ENCODE measurements around the gene SLC4A4.

SLC4A4 gene

DNA sequence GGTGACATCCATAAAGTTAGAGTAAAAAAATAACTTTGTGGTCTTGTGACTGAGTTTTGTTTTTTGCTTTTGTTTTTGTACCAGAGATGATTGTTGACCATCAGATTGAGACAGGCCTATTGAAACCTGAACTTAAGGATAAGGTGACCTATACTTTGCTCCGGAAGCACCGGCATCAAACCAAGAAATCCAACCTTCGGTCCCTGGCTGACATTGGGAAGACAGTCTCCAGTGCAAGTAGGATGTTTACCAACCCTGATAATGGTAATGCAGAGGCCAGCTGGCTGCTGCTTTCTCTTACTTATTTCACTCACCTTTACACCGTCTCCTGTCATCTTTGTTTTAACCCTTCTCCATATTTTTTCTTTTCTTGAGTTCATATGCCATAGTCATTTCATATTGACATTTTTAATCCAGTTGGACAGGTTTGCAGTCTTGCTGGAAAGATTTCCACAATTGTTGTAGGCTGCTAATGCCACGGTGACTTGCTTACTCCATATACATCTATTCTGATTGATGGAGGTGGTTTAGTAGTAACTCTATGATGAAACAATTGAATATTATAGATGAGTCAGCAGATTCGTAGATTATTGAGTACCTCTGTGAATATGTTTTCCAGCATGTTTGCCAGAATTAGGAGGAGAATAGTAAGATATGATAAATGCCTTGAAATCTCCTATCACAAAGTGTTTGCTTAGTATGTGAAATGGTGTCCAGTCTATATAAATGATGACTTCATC lies 18.3 kb downstream of the SLC4A4 start:
- DNase-seq (ENCODE audit: low spot score) (no peak), FAIRE-seq (no peak)

DNA sequence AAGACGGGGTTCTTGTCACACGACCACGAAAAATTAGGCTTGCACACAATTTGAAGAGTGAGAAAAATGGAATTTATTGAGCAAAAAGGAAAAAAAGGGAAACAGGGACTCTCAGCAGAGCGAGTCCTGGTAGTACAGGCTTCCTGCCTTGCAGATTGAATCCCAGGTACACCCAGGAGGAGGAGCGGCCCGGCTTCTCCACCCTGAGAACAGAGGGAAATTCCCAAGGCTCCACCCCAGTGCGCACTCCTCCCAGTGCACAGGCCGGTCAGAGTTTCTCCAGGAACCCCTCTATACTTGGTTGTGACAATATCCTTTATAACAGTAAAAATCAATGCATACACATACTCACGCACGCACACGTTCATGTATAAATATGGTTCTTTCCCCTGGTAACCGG lies 22.0 kb downstream of the SLC4A4 start:
- no peak for DNase-seq (ENCODE audit: low spot score)
- FAIRE-seq: no peak

DNA sequence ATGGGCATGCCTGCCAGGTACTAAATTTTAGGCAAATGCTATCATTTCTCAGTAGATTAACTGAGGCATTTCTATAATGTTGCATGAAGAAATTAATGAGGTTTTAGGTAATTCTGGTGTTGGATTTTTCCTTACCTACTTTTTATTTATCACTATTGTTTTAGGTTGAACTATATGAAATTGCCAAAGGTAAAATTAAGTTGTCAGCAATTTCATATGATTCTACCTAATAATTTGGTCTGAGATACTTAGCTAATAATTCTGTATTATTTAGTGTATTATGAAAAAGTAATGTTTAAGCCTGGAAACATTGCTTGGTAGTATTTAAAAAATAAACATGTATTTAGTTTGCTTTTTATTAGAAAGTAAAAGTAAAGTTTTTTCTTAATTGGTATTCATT lies 22.7 kb downstream of the SLC4A4 start:
- no peak for FAIRE-seq
- no peak for DNase-seq (ENCODE audit: low spot score)

DNA sequence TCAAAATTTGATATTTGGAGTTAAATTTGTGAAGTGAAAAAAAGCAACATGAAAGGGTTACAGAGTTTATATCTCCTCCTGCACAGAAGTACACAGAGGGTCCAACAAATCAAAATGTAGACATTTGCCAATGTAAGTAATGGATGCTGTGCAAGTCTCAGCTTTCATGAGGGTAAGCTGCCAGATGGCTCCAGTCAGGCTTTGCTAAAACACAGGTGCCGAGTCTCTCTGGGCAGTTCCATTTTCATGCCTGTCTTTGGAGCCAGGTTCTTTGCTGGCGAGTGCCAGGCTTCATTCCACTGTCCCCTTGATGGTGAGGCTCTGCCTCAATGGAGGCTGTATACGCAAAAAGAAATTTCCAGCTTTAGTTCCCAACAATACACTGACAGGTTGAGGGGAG lies 27.9 kb downstream of the SLC4A4 start:
- FAIRE-seq (no peak), DNase-seq (ENCODE audit: low spot score) (no peak)

DNA sequence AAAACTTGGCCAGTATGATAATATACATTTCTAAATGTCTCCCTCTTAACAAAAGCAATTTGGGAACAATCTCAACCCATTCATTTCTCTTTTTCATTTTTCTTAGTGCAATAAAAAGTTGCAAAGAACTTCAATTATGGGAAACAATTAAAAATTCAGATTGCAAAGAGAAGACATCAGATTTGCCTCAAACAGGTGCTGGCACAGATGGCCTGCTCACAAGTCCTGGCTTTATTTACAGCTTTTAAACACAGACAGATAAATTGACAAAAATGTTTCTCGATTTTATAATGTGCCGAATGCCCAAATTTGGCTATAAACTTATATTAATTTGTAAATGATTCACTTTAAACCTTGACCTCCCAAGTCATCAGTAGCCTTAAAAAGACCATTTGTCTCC lies 28.7 kb downstream of the SLC4A4 start:
- FAIRE-seq (no peak), DNase-seq (ENCODE audit: low spot score) (no peak)

DNA sequence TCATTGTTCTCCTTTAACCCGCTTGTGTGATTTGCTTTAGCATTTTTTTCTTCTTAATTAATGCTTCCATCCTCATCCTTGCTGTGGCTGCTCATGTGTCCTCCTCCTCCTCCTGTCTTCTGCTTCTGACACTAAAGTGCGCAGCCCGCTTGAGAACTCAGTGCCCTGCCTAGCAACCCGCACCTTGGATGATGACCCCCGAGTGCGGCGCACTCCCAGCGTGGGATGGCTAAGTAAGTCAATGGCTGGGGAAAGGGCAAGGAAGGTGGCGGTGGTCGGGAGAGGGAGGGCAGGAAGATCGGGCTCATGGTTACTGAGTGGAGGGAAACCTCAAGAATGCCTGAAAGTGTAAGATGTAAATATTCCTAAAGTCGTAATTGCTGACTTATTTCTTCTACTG lies 30.1 kb downstream of the SLC4A4 start:
- FAIRE-seq (no peak), DNase-seq (ENCODE audit: low spot score) (no peak)

DNA sequence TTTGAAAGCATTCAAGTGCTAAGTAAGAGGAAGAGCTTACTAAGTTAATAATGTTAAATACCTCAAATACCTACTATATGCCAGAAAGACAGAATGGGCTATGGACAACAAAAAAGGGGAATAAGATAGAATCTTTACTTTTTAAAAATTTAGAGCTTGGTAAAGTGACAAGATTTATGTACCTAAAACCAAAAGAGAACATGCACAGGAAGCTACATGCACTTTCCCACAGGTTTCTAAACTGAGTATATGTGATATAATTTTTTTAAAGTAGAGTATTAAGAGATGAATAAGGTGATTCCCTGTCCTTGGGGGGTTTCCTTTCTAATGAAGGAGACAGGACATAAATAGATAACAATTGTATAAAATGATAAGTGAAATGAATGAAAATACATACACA lies 30.7 kb downstream of the SLC4A4 start:
- no peak for FAIRE-seq
- no peak for DNase-seq (ENCODE audit: low spot score)

DNA sequence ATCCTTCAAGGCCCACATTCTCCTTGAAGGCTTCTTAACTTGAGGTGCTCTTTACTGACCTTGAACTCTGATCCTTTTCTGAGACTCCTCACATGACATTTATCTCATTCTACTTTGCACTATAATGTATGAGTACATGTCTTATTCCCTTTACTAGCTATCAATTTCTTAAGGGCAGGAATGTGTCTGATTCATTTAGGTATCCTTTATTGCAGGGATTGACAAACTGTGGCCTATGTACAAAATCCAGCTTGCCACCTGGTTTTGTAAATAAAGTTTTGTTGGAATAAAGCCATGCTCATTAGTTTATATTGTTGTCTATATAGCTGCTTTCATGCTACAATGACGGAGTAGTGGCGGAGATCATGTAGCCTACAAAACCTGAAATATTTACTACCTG lies 36.7 kb downstream of the SLC4A4 start:
- FAIRE-seq: no peak
- DNase-seq (ENCODE audit: low spot score): no peak

DNA sequence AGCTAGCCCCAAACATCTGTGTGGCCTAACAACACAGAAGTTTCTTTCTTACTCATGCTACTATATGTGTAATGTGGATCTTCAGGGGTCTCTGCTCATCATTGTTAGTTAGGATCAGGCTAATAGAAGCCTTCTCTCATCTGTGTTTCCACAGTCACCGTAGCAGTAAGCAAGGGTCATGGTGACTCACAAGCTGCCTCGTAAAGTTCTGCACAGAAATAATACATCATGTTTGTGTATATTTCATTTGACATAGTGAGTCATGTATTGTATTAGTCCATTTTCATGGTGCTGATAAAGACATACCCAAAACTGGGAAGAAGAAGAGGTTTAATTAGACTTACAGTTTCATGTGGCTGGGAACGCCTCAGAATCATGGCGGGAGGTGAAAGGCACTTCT lies 38.7 kb downstream of the SLC4A4 start:
- DNase-seq (ENCODE audit: low spot score): peak; percentile 72
- peak; percentile 70 for FAIRE-seq

DNA sequence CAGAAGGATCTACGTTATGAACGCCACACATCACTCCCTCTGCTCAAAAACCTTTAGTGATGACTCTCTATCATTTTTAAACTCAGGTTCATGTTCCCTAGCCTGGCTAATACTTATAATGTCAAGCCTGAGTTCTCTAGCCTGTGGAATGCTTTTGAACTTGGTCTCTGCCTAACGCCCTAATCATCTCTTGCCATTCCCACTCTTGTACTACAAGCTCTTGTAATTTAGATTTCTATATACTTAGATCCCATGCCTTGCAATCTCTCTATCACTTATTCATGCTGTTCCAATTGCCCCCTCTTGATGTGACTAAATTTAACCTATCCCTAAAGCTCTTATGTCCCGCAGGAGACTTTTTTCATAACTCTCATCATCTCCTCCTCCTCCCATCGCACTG lies 40.3 kb downstream of the SLC4A4 start:
- no peak for FAIRE-seq

DNA sequence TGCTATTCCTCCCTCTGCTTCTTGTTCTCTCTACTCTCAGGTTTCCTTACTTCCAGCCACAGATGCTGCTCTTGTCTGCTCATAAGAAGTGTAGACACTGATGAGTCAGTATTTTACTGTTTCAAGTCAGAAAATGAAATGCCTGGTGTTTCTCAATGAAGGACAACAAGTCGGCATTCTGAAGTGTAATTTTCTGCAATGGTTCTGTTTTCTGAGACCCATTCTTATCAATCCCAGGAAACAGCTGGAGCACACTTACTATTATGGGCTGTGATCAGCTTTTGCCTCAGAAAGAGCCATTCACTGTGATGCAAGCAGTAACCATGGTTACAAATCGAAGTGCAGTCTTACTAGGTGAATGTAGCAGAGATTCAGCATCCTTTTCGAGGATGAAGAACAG lies 42.0 kb downstream of the SLC4A4 start:
- FAIRE-seq: peak; percentile 61
- DNase-seq (ENCODE audit: low spot score): peak; percentile 45

More for the DNA sequence above, 40.3 kb downstream of the SLC4A4 start:
- no peak for DNase-seq (ENCODE audit: low spot score)

DNA sequence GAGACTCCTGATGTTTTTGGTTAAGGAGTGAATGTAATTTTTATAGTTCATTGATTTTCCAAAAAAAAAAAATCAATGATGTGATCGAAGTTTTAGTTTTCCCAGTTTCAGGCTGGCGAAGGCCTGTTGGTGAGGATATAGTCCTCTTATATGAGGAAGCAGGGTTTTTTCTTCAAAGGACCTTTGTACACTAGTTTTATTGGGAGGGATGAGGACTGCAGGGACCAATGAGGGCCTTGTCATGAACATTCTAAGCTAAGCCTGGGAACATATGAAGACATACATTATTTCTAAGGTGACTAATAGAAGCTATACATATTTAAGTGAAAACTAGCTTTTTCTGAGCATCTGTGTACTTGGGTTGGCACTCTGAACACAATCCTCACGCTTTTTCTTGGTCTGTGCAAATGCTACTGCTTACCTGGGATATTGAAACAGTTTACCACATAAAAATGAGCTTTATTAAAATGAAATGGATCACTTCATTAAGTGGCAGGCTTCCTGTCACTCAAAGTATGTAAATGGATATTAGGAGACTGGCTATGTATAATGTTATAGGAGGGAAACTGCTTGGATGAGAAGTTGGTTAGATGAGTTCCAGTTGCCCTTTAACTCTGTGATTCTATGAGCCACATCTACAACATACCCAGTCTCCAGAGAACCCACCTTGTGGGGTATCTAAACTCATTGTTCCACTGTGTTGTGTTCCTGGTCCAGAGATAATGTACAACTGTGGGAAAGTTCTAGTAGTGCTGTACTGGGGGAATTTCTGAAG lies 43.5 kb downstream of the SLC4A4 start:
- no peak for DNase-seq (ENCODE audit: low spot score)
- FAIRE-seq: no peak

DNA sequence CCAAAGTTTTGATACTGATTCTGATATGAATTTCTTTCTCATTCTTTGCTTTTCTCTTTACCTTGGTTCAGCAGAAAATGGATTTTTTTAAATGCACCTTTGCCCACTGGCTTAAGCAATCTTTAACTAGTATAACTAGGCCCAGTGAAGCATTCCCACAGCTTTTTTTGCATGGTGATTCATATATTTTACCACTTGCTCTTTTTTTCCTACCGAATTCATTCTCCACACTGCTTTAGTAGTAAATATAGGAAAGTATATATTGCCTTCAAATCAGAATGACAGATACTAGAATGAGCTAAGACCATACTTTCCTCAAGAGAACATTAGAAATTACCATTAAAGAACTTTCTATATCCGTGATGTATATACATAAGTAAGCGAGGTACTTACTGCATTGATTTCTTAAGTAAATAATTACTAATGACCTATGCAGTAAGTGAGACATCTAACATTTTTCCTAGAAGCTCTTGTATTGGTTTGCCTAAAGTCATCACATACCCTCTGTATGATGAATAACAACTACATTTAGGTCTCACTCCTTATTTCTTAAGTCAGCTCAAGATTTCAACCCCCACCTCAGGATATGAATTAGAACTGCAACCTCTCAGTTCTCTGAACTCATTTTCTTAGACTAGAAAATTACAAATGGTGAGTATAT lies 44.2 kb downstream of the SLC4A4 start:
- FAIRE-seq (peak; percentile 94), DNase-seq (ENCODE audit: low spot score) (peak; percentile 59)

DNA sequence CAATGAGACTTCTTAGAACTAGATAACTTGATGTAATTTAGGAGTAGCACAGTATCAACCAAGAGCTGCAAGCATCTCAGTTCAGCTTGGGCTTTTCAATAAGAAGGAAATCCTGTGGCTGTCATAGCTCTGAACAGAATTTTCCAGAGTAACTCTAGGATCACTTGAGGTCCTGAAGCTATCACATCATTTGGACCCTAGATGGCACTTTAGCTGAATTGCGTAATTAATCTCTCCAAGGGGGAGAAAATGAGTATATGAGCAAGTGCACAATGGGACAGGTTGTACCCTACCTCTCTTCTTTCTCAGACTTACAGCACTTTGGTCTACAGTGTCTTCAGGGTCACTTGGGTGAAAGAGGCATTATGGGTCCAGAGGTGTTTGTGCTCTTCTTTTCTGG lies 45.2 kb downstream of the SLC4A4 start:
- DNase-seq (ENCODE audit: low spot score) (no peak), FAIRE-seq (no peak)

DNA sequence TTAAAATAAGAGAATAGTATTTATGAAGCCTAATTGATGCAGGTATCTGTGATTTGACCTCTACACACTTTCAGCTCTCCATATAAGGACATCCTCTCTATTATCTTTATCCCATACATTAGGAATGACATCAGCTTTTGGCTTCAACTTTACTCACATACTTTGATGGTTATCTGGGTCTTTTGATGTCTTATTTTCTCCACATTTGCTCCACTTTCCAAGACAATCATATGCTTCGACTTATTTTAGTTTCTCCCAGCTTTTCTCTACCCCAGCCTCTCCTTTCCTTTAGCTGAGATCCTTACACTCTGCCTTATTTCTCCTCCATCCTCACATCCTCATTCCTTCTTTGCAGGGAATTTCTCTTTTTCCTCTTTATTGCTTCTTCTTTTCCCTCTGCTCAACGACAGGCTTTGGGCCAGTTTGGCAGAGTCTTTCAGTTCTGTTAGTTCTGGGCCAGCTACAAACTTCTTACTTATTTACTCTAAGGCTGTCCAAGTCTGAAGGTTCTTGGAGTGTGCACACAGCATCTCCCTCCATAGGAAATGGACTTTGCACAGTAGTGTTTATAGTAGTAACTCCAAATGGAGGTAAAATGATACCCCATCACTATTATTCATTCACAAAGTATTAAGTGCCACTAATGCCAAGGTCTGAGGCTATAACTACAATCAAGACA lies 50.5 kb downstream of the SLC4A4 start:
- DNase-seq (ENCODE audit: low spot score) (no peak), FAIRE-seq (no peak)

DNA sequence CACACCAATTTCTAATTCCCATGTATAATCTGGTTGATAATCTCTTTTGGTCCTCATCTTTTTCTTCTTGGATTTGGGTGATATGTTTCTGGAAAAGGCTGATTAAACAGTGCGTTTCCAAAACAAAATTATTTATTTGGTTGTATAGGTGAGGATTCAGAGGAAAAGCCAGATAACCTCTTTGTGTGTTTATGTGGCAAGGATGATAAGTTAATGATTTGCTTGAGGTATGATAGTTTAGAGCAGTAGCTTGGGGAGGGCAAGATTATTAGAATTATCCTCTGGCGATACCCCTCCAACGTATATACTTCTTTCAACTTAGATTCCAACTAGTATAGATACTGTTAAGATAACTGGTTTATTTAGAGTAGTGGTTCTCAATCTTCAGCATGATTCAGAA lies 53.3 kb downstream of the SLC4A4 start:
- no peak for FAIRE-seq
- DNase-seq (ENCODE audit: low spot score): no peak

DNA sequence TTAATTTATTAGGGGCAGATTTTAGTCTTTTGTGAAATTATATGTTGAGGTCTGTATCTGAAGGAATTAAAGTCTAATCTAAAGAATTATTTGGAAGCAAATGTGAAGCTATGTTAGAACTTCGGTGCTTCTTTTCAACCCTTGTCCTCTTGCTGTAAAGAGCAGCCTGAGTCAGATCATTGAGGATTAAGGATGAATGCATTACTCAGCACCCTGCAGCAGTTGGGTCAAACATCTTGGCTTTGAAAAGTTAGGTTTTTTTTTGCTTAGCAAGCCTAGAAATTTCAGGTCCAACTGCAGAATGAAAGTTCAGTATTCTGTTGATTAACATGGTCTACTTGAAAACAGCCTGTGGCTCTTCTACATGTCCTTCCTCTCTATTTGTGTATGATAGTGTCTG lies 57.6 kb downstream of the SLC4A4 start:
- FAIRE-seq: peak; percentile 78

DNA sequence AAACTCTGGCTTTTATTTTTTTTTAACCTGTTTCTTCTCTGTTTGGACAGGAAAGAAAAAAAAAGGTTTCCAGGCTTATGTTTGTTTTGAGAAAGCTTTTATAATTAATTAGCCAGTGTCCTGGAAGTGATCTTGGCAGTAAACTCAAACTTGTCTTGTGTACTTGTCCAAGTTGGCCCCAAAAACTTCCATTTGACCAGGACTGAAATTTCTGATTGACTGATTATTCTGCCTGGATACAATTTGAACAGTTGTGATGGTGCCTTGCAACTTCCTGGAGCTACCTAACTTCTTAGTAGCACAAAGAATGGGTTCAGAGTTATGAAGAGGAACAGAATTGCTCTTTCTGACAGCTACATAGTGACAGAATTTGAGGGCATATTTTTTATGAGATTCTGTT lies 62.0 kb downstream of the SLC4A4 start:
- no peak for FAIRE-seq
- no peak for DNase-seq (ENCODE audit: low spot score)

More for the DNA sequence above, 57.6 kb downstream of the SLC4A4 start:
- peak; percentile 34 for DNase-seq (ENCODE audit: low spot score)

DNA sequence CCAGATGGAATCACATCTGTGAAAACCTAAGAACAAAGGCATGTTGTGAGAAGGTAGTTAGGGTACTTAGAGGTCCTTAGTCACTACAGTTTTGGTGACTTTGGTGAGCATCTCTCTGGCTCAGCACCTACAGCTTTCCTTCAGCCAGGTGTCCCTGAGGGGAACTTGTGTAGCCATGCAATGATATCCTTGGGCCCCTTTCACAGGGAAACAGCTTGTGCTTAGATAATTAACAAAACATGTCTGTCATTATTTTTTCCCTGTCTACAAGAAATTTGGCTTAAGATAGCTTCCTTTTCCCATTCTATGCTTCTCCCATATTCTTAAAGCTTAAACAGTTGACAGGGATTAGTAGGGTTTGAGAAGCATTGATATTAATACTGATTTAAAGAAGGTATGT lies 63.8 kb downstream of the SLC4A4 start:
- DNase-seq (ENCODE audit: low spot score) (no peak), FAIRE-seq (no peak)

DNA sequence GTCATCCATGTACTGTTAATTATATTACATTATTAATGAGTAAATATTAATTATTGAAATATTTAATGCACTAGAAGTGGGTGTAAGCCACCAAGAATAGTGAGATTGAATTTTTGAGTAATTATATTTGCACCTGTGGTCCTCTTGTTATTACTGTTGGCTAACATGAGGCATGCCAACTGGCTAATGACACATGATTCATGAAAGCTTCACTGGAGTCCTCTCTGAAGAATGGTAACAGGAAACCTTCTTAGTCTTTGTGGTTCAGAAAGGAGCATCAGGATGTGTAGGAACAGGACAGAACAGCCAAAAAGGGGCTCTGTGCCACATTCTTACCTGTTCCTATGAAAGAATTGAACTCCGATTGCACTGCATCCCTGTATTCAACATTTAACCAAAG lies 65.2 kb downstream of the SLC4A4 start:
- DNase-seq (ENCODE audit: low spot score) (no peak), FAIRE-seq (no peak)

DNA sequence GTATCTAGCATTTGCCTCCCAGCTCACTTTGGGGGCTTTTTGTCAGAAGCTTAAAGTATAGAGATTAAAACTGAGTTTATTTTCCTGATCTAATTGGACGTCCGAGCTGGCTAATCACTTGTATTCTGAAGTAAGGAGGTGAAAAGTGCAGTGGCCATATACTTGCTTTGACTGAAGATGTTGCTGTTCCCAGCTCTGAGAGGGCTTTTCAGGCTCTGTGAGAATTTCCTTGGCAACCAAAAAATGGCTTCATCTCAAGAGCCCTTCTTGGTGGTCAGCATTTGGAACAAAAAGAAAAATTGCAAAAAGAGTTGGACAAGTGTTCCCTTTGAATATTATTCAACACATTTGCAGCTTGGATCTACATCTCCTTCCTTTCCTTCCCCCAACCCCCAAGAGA lies 67.0 kb downstream of the SLC4A4 start:
- FAIRE-seq: no peak
- no peak for DNase-seq (ENCODE audit: low spot score)

DNA sequence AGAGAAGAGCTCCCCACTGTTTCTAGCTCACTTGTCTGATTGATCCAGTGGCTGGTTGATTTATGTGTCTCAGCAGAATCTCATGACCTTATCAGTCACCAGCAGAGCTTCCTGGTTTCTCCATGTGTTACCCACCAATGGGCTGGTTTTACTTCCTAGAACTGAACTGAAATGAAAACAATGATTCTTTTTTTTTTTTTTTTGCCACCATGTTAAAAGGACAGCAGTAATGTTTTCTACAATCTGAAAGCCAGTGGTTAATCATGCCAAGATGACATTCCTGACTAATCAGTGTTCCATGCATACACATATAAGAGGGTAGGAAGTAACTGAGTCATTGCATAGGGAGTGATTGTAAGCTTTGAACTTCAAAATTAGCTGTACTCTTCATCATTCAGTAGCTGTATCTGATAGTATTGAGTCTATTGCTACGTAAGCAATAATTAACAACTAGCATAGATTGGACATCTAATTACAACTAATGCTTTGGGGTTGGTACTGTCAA lies 67.7 kb downstream of the SLC4A4 start:
- FAIRE-seq (peak; percentile 54), DNase-seq (ENCODE audit: low spot score) (peak; percentile 69)

Data from RCC 7860 (cell line).